Adipocyte (in vitro differentiated cells): ENCODE results near the gene HAPLN2.

Experiments used
- DNase-seq: peaks from one replicate; pipeline ENCODE4 v3.0.0-alpha.2; 2015; ENCODE audit warnings: low read depth
- H3K27me3 ChIP-seq: replicated peaks from 2 replicates; pipeline ENCODE4 v1.7.0; 2013; ENCODE audit warnings: mild to moderate bottlenecking, low read length, moderate library complexity; ENCODE audit not compliant: control insufficient read depth, insufficient read depth
- H3K36me3 ChIP-seq: 2 replicates; pipeline ENCODE4 v1.7.0; 2013; ENCODE audit warnings: low read length, mild to moderate bottlenecking, moderate library complexity; ENCODE audit not compliant: control insufficient read depth, insufficient read depth, severe bottlenecking
- H3K4me1 ChIP-seq: 2 replicates; pipeline ENCODE4 v1.7.0; 2013; ENCODE audit warnings: mild to moderate bottlenecking, low read length, moderate library complexity; ENCODE audit not compliant: control insufficient read depth, insufficient read depth
- H3K4me3 ChIP-seq: 2 replicates; pipeline ENCODE4 v1.7.0; 2013; ENCODE audit warnings: mild to moderate bottlenecking, low read length, moderate library complexity
- H3K9ac ChIP-seq: 2 replicates; pipeline ENCODE4 v1.7.0; 2013; ENCODE audit warnings: mild to moderate bottlenecking, low read length, moderate library complexity
- H3K9me3 ChIP-seq: 2 replicates; pipeline ENCODE4 v1.7.0; 2013; ENCODE audit warnings: mild to moderate bottlenecking, low read length, moderate library complexity; ENCODE audit not compliant: control insufficient read depth

The HAPLN2 gene

DNA sequence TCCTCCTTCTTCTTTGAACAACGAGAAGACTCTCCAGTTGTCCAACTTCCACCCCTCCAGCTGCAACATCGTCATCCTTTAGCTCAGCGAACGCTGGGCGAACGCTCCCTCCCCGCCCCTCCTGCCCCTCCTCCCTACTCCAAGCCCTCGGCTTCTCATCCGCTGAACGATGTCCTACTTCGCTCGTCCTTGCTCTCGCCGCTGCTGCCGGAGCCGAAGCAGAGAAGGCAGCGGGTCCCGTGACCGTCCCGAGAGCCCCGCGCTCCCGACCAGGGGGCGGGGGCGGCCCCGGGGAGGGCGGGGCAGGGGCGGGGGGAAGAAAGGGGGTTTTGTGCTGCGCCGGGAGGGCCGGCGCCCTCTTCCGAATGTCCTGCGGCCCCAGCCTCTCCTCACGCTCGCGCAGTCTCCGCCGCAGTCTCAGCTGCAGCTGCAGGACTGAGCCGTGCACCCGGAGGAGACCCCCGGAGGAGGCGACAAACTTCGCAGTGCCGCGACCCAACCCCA lies 22.6 kb downstream of the HAPLN2 start, which contains the start of gene BCAN:
Gene BCAN (plus strand): TSS at position 357 of the 504 bp plus-strand sequence. CDS start 3,938 bp downstream, outside the sequence.
- peak; percentile 44 for DNase-seq
- peaks cover 89% of the 10 kb centered on the region for H3K27me3 ChIP-seq

DNA sequence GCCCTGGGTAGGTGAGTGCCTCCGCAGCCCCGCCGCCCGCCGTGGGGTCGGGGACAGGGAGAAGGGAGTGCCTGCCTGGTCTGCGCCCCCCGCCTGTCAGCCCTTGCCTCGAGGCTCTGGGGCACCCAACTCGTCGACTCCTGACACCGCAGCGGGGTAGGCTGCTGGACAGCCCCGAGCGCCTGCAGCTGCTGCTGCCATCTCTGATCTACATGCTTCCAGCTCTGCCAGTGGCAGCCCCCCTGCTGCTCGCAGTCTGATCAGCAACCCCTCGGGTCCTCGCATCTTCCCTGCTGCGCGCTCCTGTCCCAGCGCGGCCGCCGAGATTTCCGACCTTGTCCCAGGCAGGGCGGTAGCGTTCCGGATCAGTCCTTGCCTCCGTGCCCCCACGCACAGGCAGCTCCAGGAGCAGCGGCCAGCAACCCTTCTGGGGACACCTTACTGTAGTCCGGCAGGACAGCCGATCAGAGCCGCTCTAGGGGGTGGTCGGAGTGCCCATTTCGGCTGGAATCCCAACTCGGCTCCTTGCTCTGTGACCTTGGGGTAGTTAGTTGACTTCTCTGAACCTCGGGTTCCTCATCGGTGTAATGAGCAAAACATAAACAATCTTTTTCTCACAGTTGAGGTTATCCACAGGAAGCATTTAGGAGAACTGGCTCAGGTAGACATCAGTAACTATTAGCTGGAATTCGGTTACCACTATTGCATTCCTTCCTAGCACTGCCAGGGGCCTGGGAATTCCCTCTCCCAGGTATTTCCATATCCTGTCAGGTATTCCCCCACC lies 23.2 kb downstream of the HAPLN2 start:
- DNase-seq: no peak
- Histone ChIP-seq H3K36me3 (no peaks in the 10 kb centered on the region), H3K9me3 (no peaks in the 10 kb centered on the region), H3K4me3 (peak overlapping the region; percentile 39), H3K4me1 (no peaks in the 10 kb centered on the region), H3K9ac (no peak overlapping the region), H3K27me3 (peaks cover 90% of the 10 kb centered on the region)

More for the DNA sequence above, 22.6 kb downstream of the HAPLN2 start, which contains the start of gene BCAN:
- no peaks in the 10 kb centered on the region for H3K36me3 ChIP-seq
- H3K9ac ChIP-seq: no peak within 1 kb of the TSS
- no peaks in the 10 kb centered on the region for H3K9me3 ChIP-seq
- H3K4me3 ChIP-seq: peak within 1 kb of the TSS; percentile 39
- no peaks in the 10 kb centered on the region for H3K4me1 ChIP-seq

DNA sequence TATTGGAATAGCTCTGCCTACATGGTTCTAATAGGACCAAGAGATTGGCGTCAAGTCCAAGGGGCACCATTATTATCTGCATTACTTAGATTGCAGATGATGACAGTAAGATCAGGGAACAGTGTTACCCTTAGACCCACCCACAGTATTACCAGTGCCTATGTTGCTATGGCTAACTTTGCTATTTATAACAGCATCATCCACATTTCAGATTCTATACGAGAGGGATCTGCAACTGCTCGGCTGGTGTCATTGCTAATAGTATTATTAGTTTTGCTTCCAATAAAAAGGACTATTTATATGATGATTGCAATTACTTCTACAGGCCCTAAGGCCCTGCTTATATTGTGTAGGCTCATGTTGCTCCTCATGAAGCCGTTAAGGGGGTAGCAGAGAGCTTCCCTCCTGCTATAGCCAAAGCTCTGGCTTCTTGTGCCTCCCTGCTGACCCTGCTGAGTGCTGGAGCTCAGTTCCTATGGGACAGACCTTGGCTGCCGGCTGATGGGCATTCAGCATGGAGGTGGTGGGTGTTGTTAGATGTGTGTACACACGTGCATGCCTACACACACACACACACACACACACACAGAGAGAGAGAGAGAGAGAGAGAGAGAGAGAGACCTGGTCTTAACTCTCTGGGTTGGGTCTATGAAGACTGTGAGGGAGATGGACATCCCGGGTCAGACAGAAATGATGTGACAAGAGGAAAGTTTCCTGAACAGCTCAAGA lies 24.0 kb downstream of the HAPLN2 start:
- Histone ChIP-seq H3K9me3 (no peaks in the 10 kb centered on the region), H3K36me3 (no peaks in the 10 kb centered on the region), H3K4me3 (no peak overlapping the region), H3K4me1 (no peaks in the 10 kb centered on the region), H3K9ac (no peak overlapping the region), H3K27me3 (peaks cover 90% of the 10 kb centered on the region)
- DNase-seq: no peak

DNA sequence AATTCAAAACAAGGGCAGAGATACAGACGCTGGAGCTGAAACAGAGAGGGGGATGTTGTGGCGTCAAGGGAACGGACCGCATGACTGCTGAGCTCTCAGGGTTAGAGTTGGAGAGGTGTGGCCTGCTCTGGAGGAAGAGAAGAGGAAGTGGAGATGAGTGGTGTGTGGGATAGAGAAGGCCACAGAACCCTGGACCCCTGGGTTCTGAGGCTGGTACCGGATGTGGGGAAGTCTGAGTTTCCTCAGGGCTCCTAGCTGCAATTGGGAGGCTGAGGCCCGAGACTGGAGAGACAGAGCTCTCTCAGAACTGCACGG lies 24.5 kb downstream of the HAPLN2 start:
- Histone ChIP-seq H3K4me1 (no peaks in the 10 kb centered on the region), H3K9me3 (no peaks in the 10 kb centered on the region), H3K9ac (no peak overlapping the region), H3K4me3 (no peak overlapping the region), H3K27me3 (peaks cover 90% of the 10 kb centered on the region), H3K36me3 (no peaks in the 10 kb centered on the region)
- no peak for DNase-seq

DNA sequence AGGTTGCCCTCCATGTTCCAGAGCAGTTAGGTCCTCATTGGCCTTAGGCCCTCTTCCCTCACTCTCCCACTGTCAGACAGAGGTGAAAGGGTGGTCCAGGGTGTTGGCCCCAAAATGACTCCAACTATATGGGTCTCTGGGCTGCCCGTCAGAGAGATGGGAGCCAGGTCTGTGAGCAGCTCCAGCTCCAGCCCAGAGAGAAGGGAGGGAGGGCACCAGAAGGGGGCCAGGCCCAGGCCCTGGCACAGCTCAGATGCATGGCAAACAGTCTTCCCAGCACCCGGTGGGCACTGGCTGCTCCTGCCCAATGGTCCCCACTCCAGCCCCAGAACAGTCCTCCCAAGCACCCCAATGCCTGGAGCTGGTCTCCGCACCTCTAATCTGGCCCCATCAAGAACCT lies 24.9 kb downstream of the HAPLN2 start:
- no peak overlapping the region for H3K4me3 ChIP-seq
- H3K27me3 ChIP-seq: peaks cover 90% of the 10 kb centered on the region
- no peak for DNase-seq
- no peak overlapping the region for H3K9ac ChIP-seq
- H3K9me3 ChIP-seq: no peaks in the 10 kb centered on the region
- H3K36me3 ChIP-seq: no peaks in the 10 kb centered on the region
- H3K4me1 ChIP-seq: no peaks in the 10 kb centered on the region

DNA sequence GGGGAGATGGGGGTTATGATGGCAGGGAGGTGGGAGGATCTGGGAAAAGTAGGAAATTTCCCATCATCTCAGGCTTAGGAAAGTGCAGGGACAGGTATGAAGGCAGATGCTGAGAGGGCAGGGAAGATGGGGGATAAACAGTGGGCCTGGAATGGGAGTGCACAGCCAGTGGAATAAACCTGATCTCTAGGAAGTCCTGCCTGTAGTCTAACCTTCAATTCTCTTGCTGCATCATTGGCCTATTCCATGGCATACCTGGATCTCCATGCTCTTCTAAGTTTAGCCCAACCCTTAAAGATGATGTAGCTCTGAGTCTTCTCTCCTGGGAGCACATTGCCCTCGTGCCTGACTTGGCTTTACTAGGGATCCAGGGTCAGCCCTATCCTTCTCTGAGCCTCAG lies 25.4 kb downstream of the HAPLN2 start:
- Histone ChIP-seq H3K9ac (no peak overlapping the region), H3K9me3 (no peaks in the 10 kb centered on the region), H3K4me3 (no peak overlapping the region), H3K27me3 (peaks cover 87% of the 10 kb centered on the region), H3K36me3 (no peaks in the 10 kb centered on the region), H3K4me1 (no peaks in the 10 kb centered on the region)
- DNase-seq: no peak

DNA sequence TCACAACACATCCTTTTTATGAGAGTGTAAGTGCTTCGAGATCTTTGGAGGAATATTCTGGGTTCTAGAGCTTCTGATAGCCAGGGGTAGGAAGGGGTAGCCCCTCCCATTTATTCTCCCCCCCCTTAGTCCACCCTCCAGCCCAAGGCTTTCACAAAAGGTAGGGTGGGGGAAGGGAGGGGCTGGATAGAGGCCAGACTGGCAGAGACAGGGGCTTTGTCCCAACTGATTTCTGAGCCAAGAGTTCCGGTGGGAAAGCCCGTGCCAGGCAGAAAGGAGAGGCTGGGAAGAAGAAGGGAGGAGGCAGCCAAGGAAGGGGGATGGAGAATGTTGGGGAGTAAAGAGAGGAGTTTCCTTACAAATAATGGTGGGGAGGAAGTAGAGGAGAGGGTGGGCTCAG lies 25.8 kb downstream of the HAPLN2 start:
- Histone ChIP-seq H3K36me3 (no peaks in the 10 kb centered on the region), H3K4me3 (no peak overlapping the region), H3K9ac (no peak overlapping the region), H3K4me1 (no peaks in the 10 kb centered on the region), H3K27me3 (peaks cover 90% of the 10 kb centered on the region), H3K9me3 (no peaks in the 10 kb centered on the region)
- DNase-seq: no peak

DNA sequence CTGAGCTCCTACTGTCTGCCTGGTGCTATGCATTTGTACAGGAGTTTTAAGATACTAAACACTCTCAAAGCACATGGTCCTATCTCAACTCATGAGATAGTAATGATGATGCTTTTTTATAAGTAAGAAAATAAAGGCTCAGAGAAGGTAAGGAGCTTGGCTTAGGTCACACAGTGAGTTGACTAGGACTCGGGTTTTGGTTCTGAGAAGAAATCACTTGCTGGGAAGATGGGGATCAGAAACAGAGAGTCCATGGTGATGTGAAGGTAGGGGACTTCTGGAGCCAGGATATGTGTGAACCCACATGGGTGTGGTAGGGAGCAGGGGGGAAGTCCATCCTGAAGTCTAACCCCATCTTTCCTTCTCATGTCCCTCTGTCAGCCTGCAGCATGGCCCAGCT lies 26.5 kb downstream of the HAPLN2 start:
- H3K4me3 ChIP-seq: no peak overlapping the region
- peaks cover 92% of the 10 kb centered on the region for H3K27me3 ChIP-seq
- H3K9me3 ChIP-seq: no peaks in the 10 kb centered on the region
- no peak for DNase-seq
- H3K36me3 ChIP-seq: no peaks in the 10 kb centered on the region
- H3K9ac ChIP-seq: no peak overlapping the region
- no peaks in the 10 kb centered on the region for H3K4me1 ChIP-seq

DNA sequence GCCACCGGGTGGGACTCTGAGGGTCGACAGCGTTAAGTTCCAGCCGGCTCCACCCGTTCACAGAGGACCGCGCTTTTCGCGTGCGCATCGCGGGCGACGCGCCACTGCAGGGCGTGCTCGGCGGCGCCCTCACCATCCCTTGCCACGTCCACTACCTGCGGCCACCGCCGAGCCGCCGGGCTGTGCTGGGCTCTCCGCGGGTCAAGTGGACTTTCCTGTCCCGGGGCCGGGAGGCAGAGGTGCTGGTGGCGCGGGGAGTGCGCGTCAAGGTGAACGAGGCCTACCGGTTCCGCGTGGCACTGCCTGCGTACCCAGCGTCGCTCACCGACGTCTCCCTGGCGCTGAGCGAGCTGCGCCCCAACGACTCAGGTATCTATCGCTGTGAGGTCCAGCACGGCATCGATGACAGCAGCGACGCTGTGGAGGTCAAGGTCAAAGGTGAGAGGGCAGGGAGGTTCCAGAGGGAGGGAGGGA lies 27.6 kb downstream of the HAPLN2 start:
- H3K27me3 ChIP-seq: peaks cover 91% of the 10 kb centered on the region
- no peaks in the 10 kb centered on the region for H3K36me3 ChIP-seq
- no peaks in the 10 kb centered on the region for H3K4me1 ChIP-seq
- H3K9ac ChIP-seq: no peak overlapping the region
- no peak for DNase-seq
- no peak overlapping the region for H3K4me3 ChIP-seq
- no peaks in the 10 kb centered on the region for H3K9me3 ChIP-seq

DNA sequence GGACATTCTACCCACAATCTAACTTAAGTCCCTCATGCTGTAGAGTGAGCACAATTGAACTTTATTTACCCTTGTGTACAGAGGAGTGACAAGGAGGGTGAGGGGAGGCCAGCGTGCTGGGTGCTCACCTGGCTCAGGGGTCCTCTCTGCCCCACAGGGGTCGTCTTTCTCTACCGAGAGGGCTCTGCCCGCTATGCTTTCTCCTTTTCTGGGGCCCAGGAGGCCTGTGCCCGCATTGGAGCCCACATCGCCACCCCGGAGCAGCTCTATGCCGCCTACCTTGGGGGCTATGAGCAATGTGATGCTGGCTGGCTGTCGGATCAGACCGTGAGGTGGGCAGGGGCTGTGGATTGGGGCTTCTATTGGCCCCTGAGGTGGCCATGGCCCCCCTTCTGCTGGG lies 28.1 kb downstream of the HAPLN2 start:
- peaks cover 89% of the 10 kb centered on the region for H3K27me3 ChIP-seq
- no peaks in the 10 kb centered on the region for H3K9me3 ChIP-seq
- no peak overlapping the region for H3K9ac ChIP-seq
- no peak overlapping the region for H3K4me3 ChIP-seq
- H3K36me3 ChIP-seq: no peaks in the 10 kb centered on the region
- no peaks in the 10 kb centered on the region for H3K4me1 ChIP-seq
- no peak for DNase-seq

DNA sequence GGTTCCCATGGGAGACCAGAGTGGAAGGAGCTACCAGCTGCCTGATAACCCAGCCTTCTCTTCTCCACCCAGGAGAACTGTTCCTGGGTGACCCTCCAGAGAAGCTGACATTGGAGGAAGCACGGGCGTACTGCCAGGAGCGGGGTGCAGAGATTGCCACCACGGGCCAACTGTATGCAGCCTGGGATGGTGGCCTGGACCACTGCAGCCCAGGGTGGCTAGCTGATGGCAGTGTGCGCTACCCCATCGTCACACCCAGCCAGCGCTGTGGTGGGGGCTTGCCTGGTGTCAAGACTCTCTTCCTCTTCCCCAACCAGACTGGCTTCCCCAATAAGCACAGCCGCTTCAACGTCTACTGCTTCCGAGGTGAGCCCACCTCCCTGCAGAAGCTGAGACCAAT lies 29.3 kb downstream of the HAPLN2 start:
- no peak for DNase-seq
- H3K27me3 ChIP-seq: peaks cover 84% of the 10 kb centered on the region
- no peaks in the 10 kb centered on the region for H3K9me3 ChIP-seq
- no peaks in the 10 kb centered on the region for H3K4me1 ChIP-seq
- H3K4me3 ChIP-seq: no peak overlapping the region
- no peaks in the 10 kb centered on the region for H3K36me3 ChIP-seq
- no peak overlapping the region for H3K9ac ChIP-seq
